ENCODE results near the gene LRRN4CL.

Gene LRRN4CL

GRCh38 chr11:62713343-62713742 lies 24.0 kb upstream of the LRRN4CL start:
- Histone ChIP-seq H3K4me3 (IDR thresholded peaks at IDR 0.05; ENCODE audit: insufficient read depth, low read depth, low read length) (no peak overlapping the region), H2AFZ (ENCODE audit: low read depth) (no peak overlapping the region), H3K9ac (peak overlapping the region; percentile 25; the same call in 1 of the 2 replicates), H4K20me1 (ENCODE audit: insufficient read depth) (no peaks in the 10 kb centered on the region), H3K79me2 (ENCODE audit: insufficient read depth, low read depth) (peaks cover 41% of the 10 kb centered on the region), H3K27ac (peak overlapping the region; percentile 75), H3K27me3 (ENCODE audit: insufficient read depth, low read depth) (no peaks in the 10 kb centered on the region), H3K4me2 (peak overlapping the region; percentile 47), H3K4me1 (ENCODE audit: low read depth, poor library complexity, severe bottlenecking) (peaks cover 89% of the 10 kb centered on the region), H3K36me3 (ENCODE audit: insufficient read depth) (peaks cover 20% of the 10 kb centered on the region; the same call in 1 of the 2 replicates)
- TF ChIP-seq CTCF (conservative IDR thresholded peaks at IDR 0.05; ENCODE audit: low read depth, low read length), result 0 out of 2 replicates have a peak, but pooled peaks have one; percentile 10

- H3K4me1 ChIP-seq (ENCODE audit: low read depth, poor library complexity, severe bottlenecking), result peaks cover 88% of the 10 kb centered on the region
- H4K20me1 ChIP-seq (ENCODE audit: insufficient read depth), result no peaks in the 10 kb centered on the region
- H3K27ac ChIP-seq, result peak overlapping the region; percentile 75
- no peak overlapping the region for H3K4me3 ChIP-seq (IDR thresholded peaks at IDR 0.05; ENCODE audit: insufficient read depth, low read depth, low read length)
- no peaks in the 10 kb centered on the region for H3K27me3 ChIP-seq (ENCODE audit: insufficient read depth, low read depth)
- H3K79me2 ChIP-seq (ENCODE audit: insufficient read depth, low read depth), result peaks cover 36% of the 10 kb centered on the region
- no peak for TF ChIP-seq CTCF (conservative IDR thresholded peaks at IDR 0.05; ENCODE audit: low read depth, low read length)
- peak overlapping the region; percentile 47 for H3K4me2 ChIP-seq
- H3K36me3 ChIP-seq (ENCODE audit: insufficient read depth), result peaks cover 16% of the 10 kb centered on the region; the same call in 1 of the 2 replicates
- peak overlapping the region; percentile 25; the same call in 1 of the 2 replicates for H3K9ac ChIP-seq
- no peak overlapping the region for H2AFZ ChIP-seq (ENCODE audit: low read depth)
Measured at GRCh38 chr11:62712861-62713260, 23.5 kb upstream of the LRRN4CL start.

GRCh38 chr11:62712276-62712812 lies 23.0 kb upstream of the LRRN4CL start:
- Histone ChIP-seq H3K79me2 (ENCODE audit: insufficient read depth, low read depth) (peaks cover 31% of the 10 kb centered on the region), H3K4me2 (peak overlapping the region; percentile 47), H2AFZ (ENCODE audit: low read depth) (no peak overlapping the region), H3K27me3 (ENCODE audit: insufficient read depth, low read depth) (no peaks in the 10 kb centered on the region), H4K20me1 (ENCODE audit: insufficient read depth) (no peaks in the 10 kb centered on the region), H3K9ac (peak overlapping the region; percentile 25; the same call in 1 of the 2 replicates), H3K27ac (peak overlapping the region; percentile 75), H3K4me1 (ENCODE audit: low read depth, poor library complexity, severe bottlenecking) (peaks cover 88% of the 10 kb centered on the region), H3K4me3 (IDR thresholded peaks at IDR 0.05; ENCODE audit: insufficient read depth, low read depth, low read length) (no peak overlapping the region), H3K36me3 (ENCODE audit: insufficient read depth) (peaks cover 10% of the 10 kb centered on the region; the same call in 1 of the 2 replicates)
- no peak for TF ChIP-seq CTCF (conservative IDR thresholded peaks at IDR 0.05; ENCODE audit: low read depth, low read length)

- H4K20me1 ChIP-seq (ENCODE audit: insufficient read depth), result no peaks in the 10 kb centered on the region
- H3K4me1 ChIP-seq (ENCODE audit: low read depth, poor library complexity, severe bottlenecking), result peaks cover 77% of the 10 kb centered on the region
- H3K27ac ChIP-seq, result peak overlapping the region; percentile 96
- no peak overlapping the region for H3K4me3 ChIP-seq (IDR thresholded peaks at IDR 0.05; ENCODE audit: insufficient read depth, low read depth, low read length)
- H3K9ac ChIP-seq, result peak overlapping the region; percentile 95
- no peak for TF ChIP-seq CTCF (conservative IDR thresholded peaks at IDR 0.05; ENCODE audit: low read depth, low read length)
- no peaks in the 10 kb centered on the region for H3K36me3 ChIP-seq (ENCODE audit: insufficient read depth)
- H3K79me2 ChIP-seq (ENCODE audit: insufficient read depth, low read depth), result peaks cover 12% of the 10 kb centered on the region; the same call in 1 of the 2 replicates
- peak overlapping the region; percentile 80 for H3K4me2 ChIP-seq
- H2AFZ ChIP-seq (ENCODE audit: low read depth), result peak overlapping the region; percentile 70; the same call in 1 of the 2 replicates
- H3K27me3 ChIP-seq (ENCODE audit: insufficient read depth, low read depth), result no peaks in the 10 kb centered on the region
Measured at GRCh38 chr11:62710001-62710345, 20.6 kb upstream of the LRRN4CL start.
